Ovary (tissue), 10 donors: ENCODE measurements around the gene KCNH8. TPM values are rescaled to one million over a fixed set of nuclear protein-coding genes. Genes with fewer than 3 reads are reported as not detected.
"Not testable (repeated sequence)": the region's sequence is repeated elsewhere in the genome, so short reads cannot be mapped to it uniquely, and the experiment has no call there.

ENCODE experiments used
- DNase-seq, 5 donors: peaks; one replicate each; pipeline ENCODE4 v3.0.0-alpha.2; 2019 to 2020
- H3K27ac ChIP-seq, 2 donors: fragments of 200-600 bp; one replicate each; pipeline versions ENCODE4 v1.5.1 to v1.8.0; 2019 to 2022
- H3K27me3 ChIP-seq: fragments of 200-600 bp; one replicate; pipeline ENCODE4 v1.8.0; 2022
- H3K36me3 ChIP-seq: fragments of 200-600 bp; sonication (generic); one replicate; pipeline ENCODE4 v1.5.1; 2019
- H3K4me1 ChIP-seq: one replicate; pipeline ENCODE4 v1.8.1; 2013; ENCODE audit warnings: mild to moderate bottlenecking, moderate library complexity; ENCODE audit not compliant: insufficient read depth
- H3K4me3 ChIP-seq: fragments of 200-600 bp; sonication (generic); one replicate; pipeline ENCODE4 v1.5.1; 2017
- H3K9me3 ChIP-seq, 2 donors: fragments of 200-600 bp in 1 of 2; sonication (generic) in 1 of 2; one replicate each; pipeline versions ENCODE4 v1.5.1 to v1.8.1; 2013 to 2019; ENCODE audit warnings: mild to moderate bottlenecking in 1 of 2, moderate library complexity in 1 of 2
- EP300 ChIP-seq: sonication (generic); formaldehyde crosslinking; IDR thresholded peaks from one replicate; pipeline ENCODE4 v1.6.1; 2017; ENCODE audit warnings: antibody characterized with exemption
- POLR2A ChIP-seq: fragments of 450-650 bp; IDR thresholded peaks from one replicate; pipeline ENCODE4 v1.6.1; 2017; ENCODE audit warnings: antibody characterized with exemption, mild to moderate bottlenecking, moderate library complexity
- WGBS, 3 donors: extraction: QIAGEN DNeasy Blood & Tissue Kit in 1 of 3; methylation state at CpG; one replicate each; pipeline versions ENCODE4 v1.1.5 to v1.1.7; 2013 to 2017; 5-methylcytosine and 5-hydroxymethylcytosine counted together
- intact Hi-C, 4 donors: fragments of 100-400 bp; cut with DNase I; formaldehyde crosslinking; loops; one replicate each; pipeline versions ENCODE4 v1.11.0 to v1.15.1; 2022 to 2023
- long read RNA-seq, 3 donors: library from polyadenylated mRNA in 2 of 3; unstranded in 2 of 3; transcript quantifications; one replicate each; pipeline ENCODE4 v2.0.0 and lab custom pipeline, GENCODE V29; 2021 to 2026
- polyA plus RNA-seq, 2 donors: library from polyadenylated mRNA; stranded (reverse); fragments of 200-250 nt in 1 of 2; fragments of 350-450 nt in 1 of 2; fragmentation: Illumina TruSeq in 1 of 2; extraction: RNeasy Lipid Tissue Mini Kit (QIAGEN cat#74804) in 1 of 2; gene quantifications; one replicate each; pipeline ENCODE4 v1.2.3, GENCODE V29; 2013 to 2014
- total RNA-seq, 7 donors: library from RNA; depleted of rRNA in 2 of 7; stranded (reverse); fragments of >200 nt in 2 of 7; fragmentation: NEBNext Ultra II Directional in 3 of 7; extraction: Animal tissue kit (Norgen Biotek cat#: 25700) in 3 of 7; gene quantifications; one replicate each; pipeline versions ENCODE4 v1.1.0 to v1.2.4, GENCODE V29; 2016 to 2023
- TF ChIP-seq, protein P1 (sequence below), 3 donors: fragments of 450-650 bp in 2 of 3; fragments of 200-600 bp in 1 of 3; IDR thresholded peaks; one replicate each; pipeline versions ENCODE4 v1.5.1 to v1.8.0; 2016 to 2022; ENCODE audit warnings: antibody characterized with exemption in 3 of 3, mild to moderate bottlenecking in 1 of 3
- donor health status: DM: no; HTN: no; CAD: no; lungs with moderate emphysema.
- donor health status: DM: no; HTN: no; CAD: no.
- donor health status: Bipolar disorder and iron deficiency.
- donor health status: DM: yes; HTN: yes; CAD: no.
- donor health status: DM: no; HTN: no; CAD: no.
- donor health status: DM: yes; HTN: yes; CAD: no.

The KCNH8 gene
- total RNA-seq, result 1 to 10 TPM in 1 of 7 donors, under 1 TPM in 5, not detected in 1; 0.08 to 1.4 (median 0.21) TPM
- under 1 TPM; 0.05 to 0.17 TPM for polyA plus RNA-seq
- long read RNA-seq, donor 1, partial matches to known transcripts, result 1 of 2 reads
- long read RNA-seq, donor 1, other reads (novel, unspliced or antisense), result 1 of 2 reads
- long read RNA-seq, donor 2, result 0 reads
- long read RNA-seq, donor 3, result 0 reads

DNA sequence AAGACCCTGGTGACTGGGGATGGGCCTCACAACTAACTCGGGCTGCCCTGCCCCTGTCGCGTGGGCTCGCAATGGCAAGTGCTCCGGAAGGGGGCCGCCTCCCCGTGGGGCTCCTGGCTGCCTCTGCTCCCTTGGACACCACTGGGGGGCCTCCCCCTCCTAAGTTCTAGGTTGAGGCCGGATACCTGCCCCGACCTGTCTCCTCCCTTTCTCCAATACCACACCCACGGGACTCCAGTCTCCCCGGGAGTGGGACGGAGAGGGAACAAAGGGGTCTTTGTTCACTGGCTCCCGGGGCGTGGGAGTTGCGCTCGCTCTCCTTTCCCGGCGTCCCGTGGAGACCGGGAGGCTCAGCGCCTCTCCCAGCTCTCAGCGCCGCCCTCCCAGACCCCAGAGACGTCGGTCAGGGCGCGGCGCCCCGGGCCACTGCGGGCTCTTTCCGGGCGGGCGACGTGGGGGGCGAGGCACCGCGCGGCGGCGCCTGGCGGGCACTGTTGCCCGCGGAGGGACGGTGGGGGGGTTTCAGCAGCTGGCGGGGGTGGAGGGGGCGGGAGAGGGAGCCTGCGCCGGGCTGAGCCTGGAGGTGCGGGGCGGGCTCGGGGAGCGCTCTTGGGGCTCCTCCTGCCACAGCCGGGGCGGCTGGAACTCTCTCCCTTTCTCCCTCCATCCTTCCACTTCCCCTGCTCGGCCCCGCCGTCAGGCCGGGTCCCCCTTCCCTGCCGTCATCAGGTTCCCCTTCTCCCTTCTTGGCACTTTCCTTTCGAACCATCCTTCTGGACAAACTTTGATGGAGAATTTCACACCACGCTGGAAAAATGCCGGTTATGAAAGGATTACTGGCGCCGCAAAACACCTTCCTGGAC is at the start of gene KCNH8:
TSS of gene KCNH8 (plus strand) at position 606 of the 863 bp plus-strand sequence. CDS start at position 816, 210 bp downstream.
- Histone ChIP-seq H3K4me3 (peak within 1 kb of the TSS; percentile 67), H3K4me1 (no peaks in the 10 kb centered on the region), H3K36me3 (no peaks in the 10 kb centered on the region), H3K9me3 (no peaks in the 10 kb centered on the region), H3K27ac (no peak within 1 kb of the TSS), H3K27me3 (no peaks in the 10 kb centered on the region)
- no peak for TF ChIP-seq EP300
- TF ChIP-seq, protein P1, sequence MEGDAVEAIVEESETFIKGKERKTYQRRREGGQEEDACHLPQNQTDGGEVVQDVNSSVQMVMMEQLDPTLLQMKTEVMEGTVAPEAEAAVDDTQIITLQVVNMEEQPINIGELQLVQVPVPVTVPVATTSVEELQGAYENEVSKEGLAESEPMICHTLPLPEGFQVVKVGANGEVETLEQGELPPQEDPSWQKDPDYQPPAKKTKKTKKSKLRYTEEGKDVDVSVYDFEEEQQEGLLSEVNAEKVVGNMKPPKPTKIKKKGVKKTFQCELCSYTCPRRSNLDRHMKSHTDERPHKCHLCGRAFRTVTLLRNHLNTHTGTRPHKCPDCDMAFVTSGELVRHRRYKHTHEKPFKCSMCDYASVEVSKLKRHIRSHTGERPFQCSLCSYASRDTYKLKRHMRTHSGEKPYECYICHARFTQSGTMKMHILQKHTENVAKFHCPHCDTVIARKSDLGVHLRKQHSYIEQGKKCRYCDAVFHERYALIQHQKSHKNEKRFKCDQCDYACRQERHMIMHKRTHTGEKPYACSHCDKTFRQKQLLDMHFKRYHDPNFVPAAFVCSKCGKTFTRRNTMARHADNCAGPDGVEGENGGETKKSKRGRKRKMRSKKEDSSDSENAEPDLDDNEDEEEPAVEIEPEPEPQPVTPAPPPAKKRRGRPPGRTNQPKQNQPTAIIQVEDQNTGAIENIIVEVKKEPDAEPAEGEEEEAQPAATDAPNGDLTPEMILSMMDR (IDR thresholded peaks at IDR 0.05), result no peak
- no peak for TF ChIP-seq POLR2A
- DNase-seq, result peak in 2 of 5 donors; percentile 7 to 26
- 1% methylated on average over 39 to 64 of the region's 64 CpGs for WGBS, 3 donors
- intact Hi-C loops, result no loop called here

DNA sequence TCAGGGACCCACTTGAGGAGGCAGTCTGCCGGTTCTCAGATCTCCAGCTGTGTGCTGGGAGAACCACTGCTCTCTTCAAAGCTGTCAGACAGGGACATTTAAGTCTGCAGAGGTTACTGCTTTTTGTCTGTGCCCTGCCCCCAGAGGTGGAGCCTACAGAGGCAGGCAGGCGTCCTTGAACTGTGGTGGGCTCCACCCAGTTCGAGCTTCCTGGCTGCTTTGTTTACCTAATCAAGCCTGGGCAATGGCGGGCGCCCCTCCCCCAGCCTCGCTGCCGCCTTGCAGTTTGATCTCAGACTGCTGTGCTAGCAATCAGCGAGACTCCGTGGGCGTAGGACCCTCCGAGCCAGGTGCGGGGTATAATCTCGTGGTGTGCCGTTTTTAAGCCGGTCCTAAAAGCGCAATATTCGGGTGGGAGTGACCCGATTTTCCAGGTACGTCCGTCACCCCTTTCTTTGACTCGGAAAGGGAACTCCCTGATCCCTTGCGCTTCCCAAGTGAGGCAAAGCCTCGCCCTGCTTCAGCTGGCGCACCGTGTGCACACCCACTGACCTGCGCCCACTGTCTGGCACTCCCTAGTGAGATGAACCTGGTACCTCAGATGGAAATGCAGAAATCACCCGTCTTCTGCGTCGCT is 45.5 kb upstream of the KCNH8 start:
- DNase-seq, H3K27ac ChIP-seq, H3K27me3 ChIP-seq, intact Hi-C loops, H3K36me3 ChIP-seq, H3K4me1 ChIP-seq, H3K4me3 ChIP-seq, H3K9me3 ChIP-seq: not testable (repeated sequence)
- 48 to 59% (median 58%) methylated on average over 26 to 29 of the region's 29 CpGs for WGBS, 3 donors

DNA sequence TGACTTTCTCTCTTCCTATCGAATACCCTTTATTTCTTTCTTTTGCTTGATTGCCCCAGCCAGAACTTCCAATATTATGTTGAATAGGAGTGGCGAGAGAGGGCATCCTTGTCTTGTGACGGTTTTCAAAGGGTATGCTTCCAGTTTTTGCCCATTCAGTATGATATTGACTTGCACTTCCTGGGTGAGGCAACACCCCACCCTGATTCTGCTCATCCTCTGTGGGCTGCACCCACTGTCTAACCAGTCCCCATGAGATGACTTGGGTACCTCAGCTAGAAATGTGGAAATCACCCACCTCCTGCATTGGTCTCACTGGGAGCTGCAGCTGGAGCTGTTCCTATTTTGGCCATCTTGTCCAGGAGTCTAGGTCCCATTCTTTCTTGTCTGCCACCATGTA is 44.8 kb upstream of the KCNH8 start:
- no peak for DNase-seq
- H3K36me3 ChIP-seq, result no peaks in the 10 kb centered on the region
- 85 to 89% (median 85%) methylated on average over 3 of the region's 3 CpGs for WGBS, 3 donors
- H3K27me3 ChIP-seq, result no peaks in the 10 kb centered on the region
- no peak overlapping the region for H3K4me3 ChIP-seq
- TF ChIP-seq EP300 (no peak), POLR2A (no peak)
- TF ChIP-seq, protein P1 (IDR thresholded peaks at IDR 0.05), result no peak
- H3K27ac ChIP-seq, result no peak overlapping the region
- H3K4me1 ChIP-seq, result no peaks in the 10 kb centered on the region
- intact Hi-C loops, result no loop called here
- H3K9me3 ChIP-seq, result no peaks in the 10 kb centered on the region

DNA sequence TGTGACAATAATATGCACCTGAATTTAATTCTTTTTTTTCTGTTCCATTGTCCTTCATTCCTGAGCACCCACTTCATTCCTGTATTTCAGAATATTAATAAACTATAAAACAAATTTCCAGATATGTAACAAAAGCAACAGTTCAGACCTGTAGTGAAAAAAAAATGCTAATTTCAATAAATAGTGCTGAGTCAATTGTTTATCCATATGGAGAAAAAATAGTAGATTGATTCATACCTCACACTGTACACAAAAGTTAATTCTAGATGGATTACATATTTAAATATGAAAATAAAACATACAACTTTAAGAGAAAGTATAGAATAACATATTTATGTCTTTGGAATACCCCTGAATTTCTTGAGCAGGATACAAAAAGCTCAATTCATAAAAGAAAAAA is 43.9 kb upstream of the KCNH8 start:
- intact Hi-C loops, result no loop called here
- H3K9me3 ChIP-seq, result no peaks in the 10 kb centered on the region
- no peaks in the 10 kb centered on the region for H3K36me3 ChIP-seq
- H3K27me3 ChIP-seq, result no peaks in the 10 kb centered on the region
- no peak for DNase-seq
- H3K4me3 ChIP-seq, result no peak overlapping the region
- H3K27ac ChIP-seq, result no peak overlapping the region
- TF ChIP-seq EP300, result no peak
- TF ChIP-seq, protein P1 (IDR thresholded peaks at IDR 0.05), result no peak
- TF ChIP-seq POLR2A, result no peak
- no peaks in the 10 kb centered on the region for H3K4me1 ChIP-seq
